BE2C (cell line): ENCODE data around the gene E2F3.

Source experiments
- DNase-seq: peaks from one replicate; pipeline ENCODE4 v3.0.0-alpha.2; 2020
- H3K27me3 ChIP-seq: fragments of 250-450 bp; sonication (Bioruptor Pico); 2 replicates; pipeline ENCODE4 v1.5.1; 2020; ENCODE audit warnings: mild to moderate bottlenecking
- H3K36me3 ChIP-seq: fragments of 250-450 bp; sonication (Bioruptor Pico); 2 replicates; pipeline ENCODE4 v1.5.1; 2020; ENCODE audit warnings: mild to moderate bottlenecking
- H3K4me1 ChIP-seq: fragments of 250-450 bp; sonication (Bioruptor Pico); 2 replicates; pipeline ENCODE4 v1.5.1; 2020
- H3K4me3 ChIP-seq: 2 replicates; pipeline ENCODE4 v1.5.1; 2011; ENCODE audit warnings: low read depth, low read length
- H3K9me3 ChIP-seq: fragments of 250-450 bp; sonication (Bioruptor Pico); 2 replicates; pipeline ENCODE4 v1.5.1; 2020
- CTCF ChIP-seq: IDR thresholded peaks from 2 replicates; pipeline ENCODE4 v1.5.1; 2012; ENCODE audit warnings: mild to moderate bottlenecking, low read depth, low read length

The E2F3 gene

GRCh38 chr6:20412682-20413073 is 11.0 kb downstream of the E2F3 start:
- Histone ChIP-seq H3K4me1 (no peaks in the 10 kb centered on the region; the same call in 1 of the 2 replicates), H3K9me3 (no peaks in the 10 kb centered on the region), H3K36me3 (peaks cover 28% of the 10 kb centered on the region)

GRCh38 chr6:20413826-20414225 is 12.1 kb downstream of the E2F3 start:
- no peaks in the 10 kb centered on the region; the same call in 1 of the 2 replicates for H3K4me1 ChIP-seq
- no peaks in the 10 kb centered on the region for H3K9me3 ChIP-seq
- no peaks in the 10 kb centered on the region for H3K27me3 ChIP-seq
- H3K4me3 ChIP-seq: no peak overlapping the region
- TF ChIP-seq CTCF: no peak
- peaks cover 20% of the 10 kb centered on the region for H3K36me3 ChIP-seq
- no peak for DNase-seq

More at GRCh38 chr6:20412682-20413073, 11.0 kb downstream of the E2F3 start:
- Histone ChIP-seq H3K27me3 (no peaks in the 10 kb centered on the region), H3K4me3 (no peak overlapping the region)
- TF ChIP-seq CTCF: no peak
- no peak for DNase-seq

GRCh38 chr6:20414711-20415110 is 13.0 kb downstream of the E2F3 start:
- Histone ChIP-seq H3K4me1 (no peaks in the 10 kb centered on the region; the same call in 1 of the 2 replicates), H3K4me3 (no peak overlapping the region), H3K9me3 (no peaks in the 10 kb centered on the region), H3K36me3 (peaks cover 20% of the 10 kb centered on the region), H3K27me3 (no peaks in the 10 kb centered on the region)
- no peak for TF ChIP-seq CTCF
- DNase-seq: no peak

GRCh38 chr6:20415304-20415703 is 13.6 kb downstream of the E2F3 start:
- H3K36me3 ChIP-seq: peaks cover 17% of the 10 kb centered on the region

GRCh38 chr6:20415712-20416454 is 14.2 kb downstream of the E2F3 start:
- Histone ChIP-seq H3K9me3 (no peaks in the 10 kb centered on the region), H3K36me3 (peaks cover 18% of the 10 kb centered on the region), H3K4me1 (no peaks in the 10 kb centered on the region), H3K4me3 (no peak overlapping the region), H3K27me3 (no peaks in the 10 kb centered on the region)
- DNase-seq: no peak
- no peak for TF ChIP-seq CTCF

More at GRCh38 chr6:20415304-20415703, 13.6 kb downstream of the E2F3 start:
- H3K9me3 ChIP-seq: no peaks in the 10 kb centered on the region
- no peak for TF ChIP-seq CTCF
- no peaks in the 10 kb centered on the region for H3K27me3 ChIP-seq
- no peak overlapping the region for H3K4me3 ChIP-seq
- H3K4me1 ChIP-seq: no peaks in the 10 kb centered on the region
- no peak for DNase-seq

- no peaks in the 10 kb centered on the region for H3K4me1 ChIP-seq
- peaks cover 16% of the 10 kb centered on the region for H3K36me3 ChIP-seq
- H3K9me3 ChIP-seq: no peaks in the 10 kb centered on the region
- no peak overlapping the region for H3K4me3 ChIP-seq
- no peaks in the 10 kb centered on the region for H3K27me3 ChIP-seq
- no peak for TF ChIP-seq CTCF
- DNase-seq: no peak
These were observed 15.1 kb downstream of the E2F3 start for GRCh38 chr6:20416567-20417345.
